ELR (cell line): ENCODE data around the gene ZNF385A.

Experiments used
- DNase-seq: peaks from one replicate; pipeline ENCODE4 v3.0.0-alpha.2; 2015; ENCODE audit warnings: low read depth

Gene ZNF385A

DNA sequence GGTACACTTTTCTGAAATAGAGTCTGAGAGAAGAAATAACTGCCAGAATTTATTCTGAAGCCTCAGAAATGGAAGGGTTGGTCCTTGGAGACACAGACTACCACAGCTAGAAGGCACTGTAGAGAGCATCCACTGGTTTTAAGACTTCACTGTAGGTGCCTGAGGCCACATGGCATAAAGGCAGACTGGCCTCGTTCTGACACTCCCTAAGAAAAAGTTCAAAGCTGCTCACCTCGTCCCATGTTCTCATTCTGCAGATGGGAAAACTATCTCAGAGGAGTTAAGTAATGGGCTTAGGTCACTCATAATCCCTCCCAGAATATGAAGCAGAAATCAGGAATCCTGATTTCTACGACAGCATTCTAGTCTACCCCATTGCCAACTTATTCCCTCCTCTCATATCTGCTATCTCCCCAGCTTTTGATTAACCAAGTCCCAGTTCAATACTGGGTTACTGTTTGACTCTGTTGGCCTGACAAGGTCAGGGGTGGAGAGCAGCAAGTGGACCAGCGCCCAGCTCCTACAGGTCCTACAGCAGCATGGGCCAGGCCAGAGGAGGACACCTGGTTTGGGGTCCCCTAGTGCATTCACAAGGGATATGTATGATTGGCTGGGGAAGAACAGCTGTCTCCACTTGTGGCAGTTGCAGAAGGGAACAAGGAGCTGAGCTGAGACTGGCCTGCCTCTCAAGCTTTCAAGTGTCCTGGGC lies 30.8 kb upstream of the ZNF385A start:
- no peak for DNase-seq

DNA sequence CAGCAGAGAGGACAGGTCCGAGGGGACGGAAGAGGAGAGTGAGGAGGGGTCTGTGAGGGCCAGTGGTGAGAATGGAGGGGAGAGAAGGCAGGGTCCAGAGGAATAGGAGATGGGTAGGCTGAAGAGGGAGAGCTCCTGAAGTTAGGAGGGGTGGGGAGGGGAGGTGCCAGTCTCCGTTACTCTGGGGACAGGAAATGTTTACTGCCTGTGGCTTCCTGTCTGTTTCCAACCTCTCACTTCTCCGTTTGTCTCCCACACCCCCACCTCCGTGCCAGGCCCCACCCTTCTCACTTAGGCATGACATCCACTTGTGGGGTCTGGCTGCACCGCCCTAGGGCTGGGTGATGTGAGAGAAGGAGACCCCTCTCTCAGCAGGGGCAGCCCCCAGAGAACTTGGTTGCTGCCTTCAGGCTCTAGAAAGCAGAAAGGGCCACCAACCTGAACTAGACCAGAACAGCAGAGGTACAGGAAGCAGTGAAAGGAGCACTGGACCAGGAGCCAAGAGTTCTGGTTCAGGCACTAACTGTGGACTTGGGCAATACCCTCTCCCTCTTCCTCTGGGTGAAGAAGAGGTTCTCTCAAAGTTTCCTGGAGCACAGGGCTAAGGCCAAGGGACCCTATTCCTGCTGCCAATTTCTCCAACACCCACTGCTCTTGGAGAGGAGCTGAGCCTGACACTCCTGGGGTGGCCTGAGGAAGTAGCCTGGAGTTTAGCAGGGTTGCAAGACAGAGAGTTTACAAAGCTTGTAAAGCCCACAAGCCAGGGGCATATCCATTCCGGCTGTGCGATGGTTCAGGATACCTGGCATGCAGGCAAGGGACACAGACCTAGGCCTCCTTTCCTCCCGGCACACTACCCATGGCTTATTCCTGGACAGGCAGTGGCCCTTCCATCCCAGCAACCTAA lies 29.0 kb upstream of the ZNF385A start:
- DNase-seq, result peak; percentile 68

DNA sequence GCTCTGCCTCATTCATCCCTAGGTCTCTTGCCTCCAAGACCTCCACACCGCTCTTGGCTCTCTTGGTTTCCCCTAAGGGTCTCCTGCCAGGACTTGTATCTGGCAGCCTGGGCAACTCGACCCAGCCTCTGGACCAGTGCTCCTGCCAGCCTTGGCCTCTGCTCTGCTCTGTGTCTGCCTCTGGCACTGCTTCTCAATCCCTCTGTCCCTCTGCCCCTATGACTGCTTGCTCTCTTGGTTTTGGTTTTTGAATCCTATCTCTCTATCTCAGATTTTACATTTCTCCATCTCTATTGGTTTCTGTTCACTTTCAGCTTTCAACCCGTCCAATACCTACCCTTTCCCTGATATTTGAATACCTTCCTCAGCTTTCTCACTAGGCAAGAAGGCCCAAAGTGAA lies 28.3 kb upstream of the ZNF385A start:
- DNase-seq, result no peak

DNA sequence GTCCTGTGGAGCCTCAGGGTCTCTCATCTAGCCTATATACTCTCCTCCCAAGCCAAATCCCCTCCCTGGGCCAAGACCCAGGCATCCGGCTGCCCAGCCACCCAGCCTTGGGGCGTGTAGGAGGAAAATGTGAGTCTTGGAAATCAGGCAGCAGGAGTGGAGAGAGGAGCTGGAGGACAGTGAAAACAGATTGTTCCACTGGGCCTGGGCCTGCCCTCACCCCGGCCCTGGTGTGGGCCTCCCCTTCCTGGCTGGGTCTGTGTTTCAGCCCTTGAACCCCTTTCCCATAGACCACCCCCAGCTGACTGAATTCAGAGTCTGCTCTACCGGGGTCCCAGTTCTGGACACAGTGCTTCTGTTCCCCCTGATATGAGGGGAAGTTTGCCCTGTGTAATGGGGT lies 27.8 kb upstream of the ZNF385A start:
- no peak for DNase-seq

DNA sequence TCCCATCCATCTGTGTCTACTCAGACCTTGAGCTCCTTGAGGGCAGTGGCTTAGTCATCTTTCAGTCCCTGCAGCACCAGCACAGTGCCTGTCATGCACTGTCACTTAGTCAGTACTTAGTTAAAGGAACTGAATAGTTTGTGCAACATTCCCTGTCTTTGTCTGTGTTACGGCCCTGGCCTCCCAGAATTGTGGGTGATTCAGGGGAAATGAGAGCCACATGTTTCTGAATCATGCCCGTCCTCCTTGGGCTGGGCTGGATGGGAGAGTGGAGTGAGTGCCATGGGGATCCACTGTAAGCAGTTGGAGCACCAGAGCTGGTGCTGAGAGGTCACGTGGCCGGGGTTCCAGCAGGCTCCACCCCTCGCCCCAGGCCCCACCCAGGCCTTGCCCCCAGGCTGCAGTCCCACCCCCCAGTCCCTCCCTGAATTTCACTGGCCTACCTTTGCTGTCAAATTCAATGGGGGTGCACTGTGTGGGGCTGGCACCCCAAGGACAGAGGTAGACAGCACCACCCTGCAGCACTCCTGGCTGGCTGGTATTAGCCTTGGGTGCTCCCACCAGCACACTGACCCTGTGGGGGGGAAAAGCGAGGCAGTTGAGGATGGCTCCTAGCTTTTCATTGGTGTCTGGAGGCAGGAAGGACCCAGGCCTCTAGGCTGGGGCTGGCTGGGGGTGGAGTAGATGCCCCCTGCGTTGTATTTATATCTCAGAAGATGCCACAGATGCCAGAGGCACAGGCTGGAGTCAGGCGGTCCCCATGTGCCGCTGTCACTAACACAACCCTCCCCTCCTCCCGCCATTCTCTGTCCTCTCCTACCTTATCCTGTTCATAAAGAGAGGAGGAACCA lies 27.1 kb upstream of the ZNF385A start:
- DNase-seq, result peak; percentile 99

DNA sequence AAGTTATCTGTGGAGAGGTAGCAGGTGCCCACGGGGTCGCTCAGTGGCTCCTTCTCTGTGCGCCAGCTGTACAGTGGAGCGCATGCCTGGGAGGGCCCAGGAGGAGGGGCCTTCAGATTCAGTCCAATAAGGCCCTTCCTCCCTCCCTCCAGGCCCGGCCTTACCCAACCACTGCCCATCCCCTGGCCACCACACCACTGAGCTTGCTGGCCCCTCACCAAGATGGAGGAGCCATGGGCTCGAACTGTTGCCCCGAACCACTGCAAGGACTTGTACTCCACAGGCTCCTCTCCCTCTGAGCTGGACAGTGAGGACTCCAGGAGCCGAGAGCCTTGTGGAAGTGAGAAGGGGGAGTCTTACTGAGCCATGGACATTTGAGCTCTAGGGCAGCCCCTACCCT lies 24.7 kb upstream of the ZNF385A start:
- DNase-seq, result no peak

DNA sequence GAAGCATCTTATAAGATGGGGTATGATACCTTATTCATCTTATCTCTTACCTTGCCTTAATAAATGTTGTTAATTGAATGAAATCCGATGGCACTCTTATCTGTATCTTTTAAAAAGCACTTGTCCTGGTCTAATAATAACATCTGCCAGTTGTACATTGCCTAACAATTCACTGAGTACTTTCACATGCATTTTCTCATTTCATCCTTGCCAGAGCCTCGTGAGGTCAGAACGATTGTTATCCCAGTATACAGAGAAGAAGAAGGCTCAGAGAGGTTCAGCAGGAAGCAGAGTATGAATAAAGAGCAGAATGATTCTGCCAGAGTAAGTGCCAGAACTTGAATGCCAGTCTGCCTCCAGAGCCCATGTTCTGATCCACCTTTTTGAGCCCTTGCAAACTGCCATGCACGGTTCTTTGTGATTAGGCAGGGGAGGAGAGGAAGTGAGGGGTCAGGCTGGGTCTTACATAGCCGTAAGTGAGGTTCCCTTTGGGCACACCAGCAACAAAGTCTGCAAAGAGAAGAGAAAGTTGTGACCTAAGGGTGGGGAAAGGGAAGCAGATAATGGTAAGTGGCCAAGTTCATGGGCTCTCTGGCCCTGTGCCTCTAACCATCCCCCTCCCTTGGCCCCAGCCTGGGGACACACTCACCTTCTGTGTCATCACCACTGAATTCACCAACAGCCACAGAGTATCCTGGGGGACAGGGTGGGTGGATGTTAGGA lies 22.8 kb upstream of the ZNF385A start:
- DNase-seq, result no peak

DNA sequence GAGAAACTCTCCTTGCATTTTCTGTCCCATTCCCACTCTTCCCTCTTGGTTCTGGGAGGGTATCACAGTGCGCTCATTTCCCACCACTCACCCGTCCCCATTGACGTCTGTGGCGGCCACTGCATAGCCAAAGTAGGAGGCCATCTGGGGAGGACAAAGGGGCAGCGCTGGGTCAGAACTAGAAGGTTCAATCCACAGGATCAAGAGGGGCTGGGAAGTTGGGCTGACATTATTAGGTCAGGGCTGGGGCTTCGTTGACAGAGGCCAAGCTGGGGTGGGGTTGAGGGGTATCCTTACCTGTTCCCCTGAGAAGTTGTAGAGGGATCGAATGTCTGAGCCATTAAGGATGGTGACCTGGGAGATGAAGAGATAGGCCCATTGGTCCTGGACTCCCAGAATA lies 21.0 kb upstream of the ZNF385A start:
- DNase-seq, result no peak

DNA sequence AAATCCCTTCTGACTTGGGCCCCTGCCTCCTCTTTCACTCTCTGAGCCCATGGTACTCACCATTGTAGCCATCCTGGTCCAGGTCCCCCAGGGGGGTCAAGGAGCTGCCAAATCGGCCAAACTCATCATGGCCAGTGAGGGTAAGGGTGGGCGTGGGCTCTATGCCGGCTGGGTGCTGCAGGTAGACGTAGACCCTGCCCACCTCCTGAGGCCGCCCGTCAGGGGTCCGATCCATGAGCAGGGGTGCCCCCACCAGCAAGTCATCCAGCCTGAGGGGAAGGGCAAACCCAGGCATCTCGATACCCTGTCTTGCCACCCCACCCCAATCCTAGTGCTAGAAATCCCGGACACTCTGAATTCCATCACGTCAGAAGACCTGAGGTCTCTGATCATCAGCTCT lies 20.6 kb upstream of the ZNF385A start:
- no peak for DNase-seq

DNA sequence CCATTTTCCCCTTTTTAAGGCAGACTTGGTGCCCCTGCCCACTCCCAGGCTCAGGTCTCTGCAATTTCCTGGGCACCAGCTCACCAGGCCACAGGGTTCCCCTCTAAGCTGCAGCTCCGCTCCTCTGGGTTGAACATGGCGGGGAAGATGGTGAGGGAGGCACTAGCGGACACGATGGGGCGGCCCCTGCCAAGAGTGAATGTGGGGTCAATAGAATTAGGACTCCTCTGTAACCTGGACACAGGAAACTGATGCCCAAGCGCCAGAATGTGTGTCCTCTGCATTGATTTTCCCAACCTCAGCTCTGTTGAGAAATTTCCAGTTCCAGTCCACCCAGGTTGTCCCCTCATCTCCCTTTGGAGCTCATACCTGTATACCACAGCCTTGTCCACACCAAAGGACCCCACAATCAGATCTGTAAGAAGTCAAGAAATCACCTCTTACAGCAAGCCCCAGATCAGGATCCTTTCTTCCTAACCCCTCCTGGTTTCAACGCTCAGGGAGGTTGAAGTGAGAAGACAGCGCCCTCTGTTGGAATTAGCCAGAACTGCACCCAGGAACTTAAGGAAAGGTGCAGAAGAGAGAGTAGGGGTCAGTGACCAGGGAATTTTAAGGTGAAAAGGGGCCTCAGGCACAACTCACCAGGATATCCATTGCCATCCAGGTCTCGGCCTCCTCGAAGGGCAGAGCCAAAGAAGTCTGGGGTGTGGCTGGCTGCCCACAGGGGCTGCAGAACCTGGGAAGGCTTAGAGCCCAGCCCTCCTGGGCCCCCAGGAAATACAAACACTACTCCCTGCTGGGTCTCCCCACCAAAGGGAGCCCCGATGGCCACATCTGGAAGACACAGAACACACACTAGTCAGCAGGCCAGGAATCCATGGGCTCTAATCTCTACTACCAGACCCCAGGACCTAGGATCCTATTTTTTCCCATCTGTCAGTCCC lies 19.8 kb upstream of the ZNF385A start:
- peak; percentile 75 for DNase-seq

DNA sequence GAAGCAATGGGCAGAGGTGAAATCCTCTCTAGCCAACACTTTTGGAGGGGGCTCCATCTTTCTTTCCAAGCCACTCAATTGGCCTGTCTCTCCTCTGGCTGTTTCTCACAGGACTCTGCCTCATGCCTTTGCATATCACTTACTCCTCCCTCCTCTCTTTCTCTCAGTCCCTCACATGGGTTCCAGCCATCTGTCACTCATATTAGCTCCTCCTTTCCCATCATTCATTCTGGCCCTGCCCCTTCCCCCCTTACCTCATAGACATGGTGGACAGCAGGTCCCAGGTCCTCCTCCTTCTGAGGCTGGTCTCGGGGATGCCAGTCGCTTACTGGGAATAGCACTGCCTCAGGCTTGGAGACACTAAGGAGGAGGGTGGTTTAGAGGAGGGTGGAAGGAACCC lies 16.6 kb upstream of the ZNF385A start:
- no peak for DNase-seq

DNA sequence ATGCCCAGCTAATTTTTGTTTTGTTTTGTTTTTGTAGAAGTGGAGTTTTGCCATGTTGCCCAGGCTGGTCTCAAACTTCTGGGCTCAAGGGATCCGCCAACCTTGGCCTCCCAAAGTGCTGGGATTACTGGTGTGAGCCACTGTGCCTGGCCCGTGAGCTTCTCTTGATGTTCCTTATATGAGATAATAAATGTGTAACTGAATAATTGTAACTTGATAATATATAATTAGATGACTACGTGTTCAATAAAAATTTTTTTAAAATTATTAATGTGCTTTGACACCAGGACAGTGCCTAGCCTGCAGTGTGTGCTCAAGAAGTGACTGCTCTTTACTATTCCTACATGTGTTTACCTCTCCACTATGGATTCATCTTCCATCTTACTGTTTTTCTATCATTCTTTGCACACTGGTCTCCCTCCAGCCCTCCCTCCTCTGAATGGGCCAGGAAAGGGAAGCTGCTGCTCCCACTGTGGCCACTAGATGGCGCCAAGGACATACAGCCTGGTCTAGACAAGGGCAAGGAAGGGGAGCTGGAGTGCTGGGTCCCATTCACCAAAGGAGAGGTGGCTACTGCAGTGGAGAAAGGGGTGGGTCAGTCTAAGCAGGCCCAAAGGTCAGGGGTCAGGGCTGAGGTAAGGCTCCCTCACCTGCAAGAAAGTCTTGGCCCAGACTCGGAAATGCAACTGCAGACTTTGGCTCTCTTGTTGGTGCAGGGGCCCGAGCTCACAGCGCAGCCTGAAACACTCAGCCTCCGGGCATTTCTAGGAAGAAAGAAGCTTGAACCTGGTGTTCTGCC lies 14.7 kb upstream of the ZNF385A start:
- DNase-seq, result peak; percentile 83

DNA sequence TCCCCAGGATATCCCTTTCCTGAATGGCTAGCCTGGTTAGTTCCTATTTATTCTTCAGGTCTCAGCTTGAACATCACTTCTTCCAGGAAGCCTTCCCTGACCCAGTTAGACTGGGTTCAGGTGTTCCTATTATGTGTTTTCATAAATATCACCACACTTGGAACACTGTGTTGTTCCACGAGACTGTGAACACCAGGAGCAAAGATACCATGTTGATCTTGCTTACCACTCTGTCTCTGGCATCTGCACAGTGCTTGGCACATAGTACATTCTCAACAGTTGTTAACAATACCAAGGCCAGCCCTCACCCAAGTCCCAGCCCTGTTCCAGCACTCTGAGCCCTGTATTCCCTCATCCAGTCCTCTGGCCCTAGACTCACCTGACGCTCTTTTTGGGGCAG lies 13.7 kb upstream of the ZNF385A start:
- no peak for DNase-seq

DNA sequence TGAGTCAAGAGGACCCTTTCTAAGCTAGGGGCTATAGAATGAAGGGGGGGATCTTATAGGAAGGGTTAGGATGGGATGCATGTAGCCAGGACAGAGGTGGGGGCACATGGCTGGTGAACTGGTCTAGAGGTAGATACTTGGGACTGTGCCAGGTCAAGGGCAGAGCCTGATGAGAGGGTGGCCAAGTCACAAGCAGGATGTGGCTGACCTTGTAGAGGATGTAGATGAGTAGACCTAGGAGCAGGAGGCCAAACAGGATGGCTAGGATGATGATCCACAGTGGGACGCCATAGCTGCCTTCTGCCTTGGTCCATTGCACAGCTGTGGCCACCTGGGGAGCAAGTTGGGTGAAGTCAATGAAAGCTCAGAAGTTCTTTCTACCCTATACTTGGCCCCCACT lies 12.6 kb upstream of the ZNF385A start:
- no peak for DNase-seq

DNA sequence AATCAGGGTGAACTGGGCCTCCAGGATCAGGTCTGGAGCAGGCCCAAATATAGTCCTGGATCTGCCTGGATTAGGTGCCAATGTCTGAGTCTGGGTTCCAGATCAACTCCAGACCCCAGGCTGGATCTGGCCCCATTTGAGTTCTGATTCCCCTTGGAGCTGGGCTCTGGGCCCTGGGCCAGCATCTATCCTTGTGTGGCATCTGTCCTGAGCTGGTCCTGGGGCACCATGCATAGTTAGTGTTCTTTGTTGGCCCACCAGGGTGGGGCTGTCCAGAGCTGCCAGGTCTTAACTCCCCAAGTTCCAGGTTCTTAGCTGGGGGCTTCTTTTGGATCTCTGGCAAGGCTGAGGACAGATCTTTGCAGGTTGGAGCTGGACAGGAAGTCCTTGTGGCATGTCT lies 11.0 kb upstream of the ZNF385A start:
- no peak for DNase-seq

DNA sequence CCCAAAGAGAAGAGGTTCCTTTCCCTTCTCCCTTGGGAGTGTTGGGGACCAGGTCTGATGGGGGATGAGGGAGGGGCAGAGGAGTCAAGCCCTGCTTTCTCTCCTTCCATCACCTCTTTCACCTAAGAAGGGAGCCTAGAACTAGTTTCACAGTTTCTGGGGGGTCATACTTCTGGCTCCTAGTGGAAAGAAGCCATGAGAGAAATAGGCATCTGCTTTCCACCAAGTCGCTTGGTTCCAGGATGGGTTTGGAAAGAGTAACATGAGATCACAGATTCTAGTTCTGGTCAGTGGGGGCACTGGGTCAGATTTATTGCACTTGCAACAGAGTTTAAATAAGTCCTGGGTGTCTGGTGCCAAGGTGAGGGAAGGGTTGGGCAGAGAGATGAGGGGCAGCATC lies 10.5 kb upstream of the ZNF385A start:
- DNase-seq, result no peak

DNA sequence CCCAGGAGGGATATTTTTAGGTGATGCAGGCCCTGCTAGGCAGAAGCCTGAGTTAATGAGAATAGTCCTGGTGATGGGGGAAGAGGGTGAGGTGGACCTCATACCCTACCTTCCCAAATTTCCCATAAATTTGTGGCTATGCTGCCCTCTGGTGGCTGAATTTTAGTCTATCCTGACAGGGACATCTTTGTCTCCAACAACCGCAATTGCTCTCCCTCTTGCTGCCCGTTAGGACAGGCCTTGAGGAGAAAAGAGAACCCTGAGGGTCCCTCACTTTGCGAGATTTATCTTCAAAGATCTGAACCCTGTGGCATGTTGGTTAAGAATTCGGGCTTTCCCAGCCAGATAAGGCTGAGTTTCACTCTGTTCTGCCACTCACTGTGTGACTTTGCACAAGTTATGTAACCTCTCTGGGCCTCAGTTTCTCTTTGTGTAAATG lies 9.8 kb upstream of the ZNF385A start:
- DNase-seq, result peak; percentile 79

DNA sequence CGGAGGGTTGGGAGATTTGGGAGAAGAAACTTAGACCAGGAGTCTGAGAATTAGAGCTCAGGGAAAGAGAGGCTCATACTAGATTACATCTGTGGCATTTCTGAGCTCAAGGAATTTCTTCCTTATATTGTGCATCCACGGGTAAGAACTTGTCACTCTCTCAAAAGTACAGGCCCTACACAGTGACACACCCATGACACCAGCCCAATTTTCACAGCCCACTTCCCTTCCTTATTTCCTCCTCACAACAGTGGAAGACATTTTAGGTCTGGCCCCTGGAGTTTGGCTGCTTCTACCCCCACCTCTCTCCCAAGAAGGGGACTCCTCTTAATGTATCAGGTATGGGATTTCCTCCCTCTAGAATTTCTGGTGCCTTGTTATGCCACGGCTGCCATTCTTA lies 9.2 kb upstream of the ZNF385A start:
- DNase-seq, result no peak

DNA sequence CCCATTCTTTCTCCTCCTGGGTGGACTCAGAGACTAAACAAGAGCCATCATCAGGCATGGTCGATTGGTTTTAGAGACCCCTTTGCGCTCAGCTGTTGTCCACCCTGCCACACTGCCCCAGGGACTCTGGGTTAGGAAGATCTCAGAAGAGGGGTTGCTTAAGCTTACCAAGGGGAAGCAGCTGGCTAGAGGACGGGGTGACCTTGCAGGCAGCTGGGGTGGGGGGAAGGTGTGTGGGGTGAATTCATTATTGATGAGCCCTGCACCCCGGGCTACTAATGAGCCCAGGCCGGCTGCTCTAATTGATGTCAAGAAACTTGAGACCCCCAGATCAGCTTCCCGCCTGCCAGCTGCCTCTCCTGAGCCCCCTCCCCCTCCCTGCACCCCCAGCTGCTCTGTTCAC lies 8.7 kb upstream of the ZNF385A start:
- no peak for DNase-seq
